ENCODE measurements around the gene ZBTB5. TPM values are rescaled to one million over a fixed set of nuclear protein-coding genes. Genes with fewer than 3 reads are reported as not detected.

ZBTB5 gene
- polyA plus RNA-seq, 6 donors from 2014 or later = 1.1 to 2.8 (median 1.8) TPM

GRCh38 chr9:37503736-37504135 is 38.5 kb upstream of the ZBTB5 start:
- no peak for ATAC-seq (ENCODE audit: low read depth in 2 of 2)
- no peaks in the 10 kb centered on the region for H3K9me3 Mint-ChIP-seq
- no peak for DNase-seq
- H3K36me3 Mint-ChIP-seq = peaks cover 21 to 23% of the 10 kb centered on the region in 2 donors
- peaks cover 0 to 9% (median 5%) of the 10 kb centered on the region in 3 donors for H3K4me1 Mint-ChIP-seq
- peak overlapping the region in 2 of 6 donors; percentile 72 to 77 for H3K27ac Mint-ChIP-seq
- H3K27me3 Mint-ChIP-seq = no peaks in the 10 kb centered on the region
- no peak overlapping the region for H3K4me3 Mint-ChIP-seq

- peaks cover 0 to under 1% (median 0%) of the 10 kb centered on the region in 3 donors for H3K4me1 Mint-ChIP-seq
- peak overlapping the region in 3 of 6 donors; percentile 56 to 72 (median 72) for H3K27ac Mint-ChIP-seq
- H3K36me3 Mint-ChIP-seq = peaks cover 21 to 23% of the 10 kb centered on the region in 2 donors
- no peak overlapping the region for H3K4me3 Mint-ChIP-seq
- no peak for DNase-seq
- ATAC-seq (ENCODE audit: low read depth in 2 of 2) = no peak
- no peaks in the 10 kb centered on the region for H3K27me3 Mint-ChIP-seq
- no peaks in the 10 kb centered on the region for H3K9me3 Mint-ChIP-seq
These were observed 36.8 kb upstream of the ZBTB5 start for GRCh38 chr9:37501957-37502596.

DNA sequence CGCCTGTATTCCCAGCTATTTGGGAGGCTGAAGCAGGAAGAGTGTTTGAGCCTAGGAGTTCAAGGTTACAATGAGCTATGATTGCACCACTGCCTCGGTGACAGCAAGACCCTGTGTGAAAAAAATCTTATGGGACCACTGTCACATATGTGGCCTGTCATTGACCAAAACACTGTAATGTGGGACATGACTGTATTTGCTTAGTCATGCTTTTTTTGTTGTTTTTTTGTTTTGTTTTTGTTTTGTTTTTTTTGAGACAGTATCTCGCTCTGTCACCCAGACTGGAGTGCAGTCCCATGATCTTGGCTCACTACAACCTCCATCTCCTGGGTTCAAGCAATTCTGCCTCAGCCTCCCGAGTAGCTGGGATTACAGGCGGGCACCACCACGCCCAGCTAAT is 34.0 kb upstream of the ZBTB5 start:
- ATAC-seq (ENCODE audit: low read depth in 2 of 2) (no peak), DNase-seq (no peak)
- H3K36me3 Mint-ChIP-seq = peaks cover 33 to 38% of the 10 kb centered on the region in 2 donors
- H3K4me3 Mint-ChIP-seq = no peak overlapping the region
- H3K4me1 Mint-ChIP-seq = no peaks in the 10 kb centered on the region
- H3K27me3 Mint-ChIP-seq = no peaks in the 10 kb centered on the region
- no peak overlapping the region for H3K27ac Mint-ChIP-seq
- no peaks in the 10 kb centered on the region for H3K9me3 Mint-ChIP-seq

GRCh38 chr9:37498457-37498856 is 33.2 kb upstream of the ZBTB5 start:
- no peak for DNase-seq
- H3K27me3 Mint-ChIP-seq = no peaks in the 10 kb centered on the region
- H3K4me1 Mint-ChIP-seq = no peaks in the 10 kb centered on the region
- H3K9me3 Mint-ChIP-seq = no peaks in the 10 kb centered on the region
- H3K27ac Mint-ChIP-seq = no peak overlapping the region
- H3K4me3 Mint-ChIP-seq = no peak overlapping the region
- H3K36me3 Mint-ChIP-seq = peaks cover 26 to 37% of the 10 kb centered on the region in 2 donors
- ATAC-seq (ENCODE audit: low read depth in 2 of 2) = no peak

DNA sequence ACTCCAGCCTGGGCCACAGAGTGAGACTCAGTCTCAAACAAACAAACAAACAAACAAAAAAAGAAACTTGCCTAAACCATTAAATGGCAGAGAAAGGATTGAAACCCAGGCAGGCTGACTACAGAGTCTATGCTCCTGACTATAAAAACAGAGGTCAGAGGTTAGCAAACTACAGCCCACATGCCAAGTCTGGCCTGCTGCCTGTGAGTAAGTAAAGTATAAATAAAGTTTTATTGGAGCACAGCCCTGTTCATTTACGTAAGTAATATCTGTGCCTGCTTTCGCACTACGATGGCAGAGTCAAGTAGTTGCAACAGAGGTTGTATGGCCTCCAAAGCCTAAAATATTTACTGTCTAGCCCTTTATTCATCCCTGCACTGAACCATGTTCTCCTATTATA is 32.1 kb upstream of the ZBTB5 start:
- no peaks in the 10 kb centered on the region for H3K4me1 Mint-ChIP-seq
- H3K4me3 Mint-ChIP-seq = no peak overlapping the region
- no peaks in the 10 kb centered on the region for H3K27me3 Mint-ChIP-seq
- no peak overlapping the region for H3K27ac Mint-ChIP-seq
- ATAC-seq (ENCODE audit: low read depth in 2 of 2) (no peak), DNase-seq (no peak)
- H3K9me3 Mint-ChIP-seq = no peaks in the 10 kb centered on the region
- H3K36me3 Mint-ChIP-seq = peaks cover 20 to 39% of the 10 kb centered on the region in 2 donors

GRCh38 chr9:37496020-37496419 is 30.8 kb upstream of the ZBTB5 start:
- no peaks in the 10 kb centered on the region for H3K9me3 Mint-ChIP-seq
- no peak overlapping the region for H3K4me3 Mint-ChIP-seq
- no peaks in the 10 kb centered on the region for H3K27me3 Mint-ChIP-seq
- ATAC-seq (ENCODE audit: low read depth in 2 of 2) (no peak), DNase-seq (no peak)
- H3K4me1 Mint-ChIP-seq = no peaks in the 10 kb centered on the region
- peaks cover 12 to 29% of the 10 kb centered on the region in 2 donors for H3K36me3 Mint-ChIP-seq
- peak overlapping the region in 2 of 6 donors; percentile 22 to 54 for H3K27ac Mint-ChIP-seq

GRCh38 chr9:37495571-37495970 is 30.3 kb upstream of the ZBTB5 start:
- Mint-ChIP-seq H3K27ac (peak overlapping the region in 2 of 6 donors; percentile 22 to 54), H3K36me3 (peaks cover 13 to 32% of the 10 kb centered on the region in 2 donors), H3K9me3 (no peaks in the 10 kb centered on the region), H3K27me3 (no peaks in the 10 kb centered on the region), H3K4me1 (peaks cover 0 to 2% (median 0%) of the 10 kb centered on the region in 3 donors), H3K4me3 (no peak overlapping the region)
- ATAC-seq (ENCODE audit: low read depth in 2 of 2) (no peak), DNase-seq (no peak)

DNA sequence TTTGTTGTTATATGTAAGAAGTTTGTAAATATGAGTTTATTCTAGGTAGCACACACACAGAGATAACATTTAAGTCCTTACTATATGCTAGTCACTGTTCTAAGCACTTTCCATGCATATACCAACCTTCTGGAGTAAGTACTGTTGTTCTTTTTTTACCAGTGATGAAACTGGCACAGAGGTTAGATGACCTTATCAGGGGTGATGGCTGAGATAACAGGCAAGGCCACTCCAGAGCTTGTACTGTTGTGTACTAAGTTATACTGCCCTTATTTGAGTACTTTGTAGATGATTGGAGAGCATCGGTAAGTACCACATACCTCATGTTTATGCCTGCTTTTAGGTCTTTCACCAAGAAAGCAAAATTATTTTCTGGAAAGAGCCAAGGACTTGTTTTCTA is 26.7 kb upstream of the ZBTB5 start:
- no peak overlapping the region for H3K27ac Mint-ChIP-seq
- peaks cover 19 to 37% of the 10 kb centered on the region in 2 donors for H3K36me3 Mint-ChIP-seq
- H3K27me3 Mint-ChIP-seq = no peaks in the 10 kb centered on the region
- H3K4me3 Mint-ChIP-seq = no peak overlapping the region
- ATAC-seq (ENCODE audit: low read depth in 2 of 2) = no peak
- H3K9me3 Mint-ChIP-seq = no peaks in the 10 kb centered on the region
- peaks cover 5 to 23% (median 18%) of the 10 kb centered on the region in 3 donors for H3K4me1 Mint-ChIP-seq
- DNase-seq = no peak

DNA sequence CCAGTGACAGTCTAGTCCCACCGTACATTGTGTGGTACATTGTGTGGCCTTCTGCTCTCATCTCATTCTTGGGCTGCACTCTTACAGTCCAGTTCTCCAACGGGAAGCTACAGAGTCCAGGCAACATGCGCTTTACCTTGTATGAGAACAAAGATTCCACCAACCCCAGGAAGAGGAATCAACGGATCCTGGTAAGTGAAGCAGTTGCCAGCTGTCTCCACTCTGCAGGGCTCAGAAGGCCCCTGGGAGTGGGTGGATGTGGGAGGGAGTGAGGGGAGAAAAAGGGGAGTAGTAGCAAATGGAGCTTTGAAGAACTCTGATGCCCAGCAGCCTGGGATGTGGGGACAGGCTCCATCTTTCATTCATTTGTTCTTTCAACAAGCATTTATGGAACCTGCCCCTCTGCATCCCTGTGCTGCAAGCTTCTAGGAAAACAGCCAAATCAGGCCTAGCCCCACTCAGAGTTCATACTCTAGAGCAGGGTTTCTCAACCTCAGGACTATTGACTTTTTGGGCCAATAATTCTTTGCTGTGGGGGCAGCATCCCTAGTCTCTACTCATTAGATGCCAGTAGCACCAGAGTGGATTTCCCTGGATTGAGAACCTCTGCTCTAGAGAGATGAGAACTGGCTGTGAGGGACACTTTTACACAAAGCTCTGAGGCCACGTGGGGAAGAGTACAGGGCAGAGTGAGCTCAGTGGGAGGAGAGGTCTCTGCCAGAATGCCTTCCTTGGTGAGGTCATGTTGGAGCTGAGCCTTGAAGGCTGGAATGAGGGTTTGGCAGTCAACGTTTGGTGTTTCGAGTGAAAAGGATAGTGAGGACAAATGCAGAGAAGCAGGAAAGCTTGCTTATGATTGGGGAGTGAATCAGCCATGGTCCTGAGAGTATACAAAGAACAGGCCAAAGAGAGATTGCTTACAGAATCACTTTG is 21.6 kb upstream of the ZBTB5 start:
- ATAC-seq (ENCODE audit: low read depth in 2 of 2) = no peak
- Mint-ChIP-seq H3K27me3 (peaks cover 0 to 4% (median 2%) of the 10 kb centered on the region in 3 donors), H3K27ac (peak overlapping the region in 5 of 6 donors; percentile 92 to 94 (median 93)), H3K4me1 (peaks cover 18 to 45% (median 41%) of the 10 kb centered on the region in 3 donors), H3K9me3 (no peaks in the 10 kb centered on the region), H3K36me3 (peaks cover 8% of the 10 kb centered on the region in 2 donors), H3K4me3 (peak overlapping the region; percentile 92 to 99 (median 95))
- DNase-seq = no peak

- Mint-ChIP-seq H3K36me3 (peaks cover 8% of the 10 kb centered on the region in 2 donors), H3K27ac (peak overlapping the region; percentile 44 to 94 (median 93)), H3K27me3 (peaks cover 0 to 10% (median 9%) of the 10 kb centered on the region in 3 donors), H3K9me3 (no peaks in the 10 kb centered on the region), H3K4me3 (peak overlapping the region; percentile 92 to 99 (median 95)), H3K4me1 (peaks cover 24 to 45% (median 41%) of the 10 kb centered on the region in 3 donors)
- ATAC-seq (ENCODE audit: low read depth in 2 of 2) (no peak), DNase-seq (no peak)
These were observed 21.0 kb upstream of the ZBTB5 start for GRCh38 chr9:37486256-37486615.

DNA sequence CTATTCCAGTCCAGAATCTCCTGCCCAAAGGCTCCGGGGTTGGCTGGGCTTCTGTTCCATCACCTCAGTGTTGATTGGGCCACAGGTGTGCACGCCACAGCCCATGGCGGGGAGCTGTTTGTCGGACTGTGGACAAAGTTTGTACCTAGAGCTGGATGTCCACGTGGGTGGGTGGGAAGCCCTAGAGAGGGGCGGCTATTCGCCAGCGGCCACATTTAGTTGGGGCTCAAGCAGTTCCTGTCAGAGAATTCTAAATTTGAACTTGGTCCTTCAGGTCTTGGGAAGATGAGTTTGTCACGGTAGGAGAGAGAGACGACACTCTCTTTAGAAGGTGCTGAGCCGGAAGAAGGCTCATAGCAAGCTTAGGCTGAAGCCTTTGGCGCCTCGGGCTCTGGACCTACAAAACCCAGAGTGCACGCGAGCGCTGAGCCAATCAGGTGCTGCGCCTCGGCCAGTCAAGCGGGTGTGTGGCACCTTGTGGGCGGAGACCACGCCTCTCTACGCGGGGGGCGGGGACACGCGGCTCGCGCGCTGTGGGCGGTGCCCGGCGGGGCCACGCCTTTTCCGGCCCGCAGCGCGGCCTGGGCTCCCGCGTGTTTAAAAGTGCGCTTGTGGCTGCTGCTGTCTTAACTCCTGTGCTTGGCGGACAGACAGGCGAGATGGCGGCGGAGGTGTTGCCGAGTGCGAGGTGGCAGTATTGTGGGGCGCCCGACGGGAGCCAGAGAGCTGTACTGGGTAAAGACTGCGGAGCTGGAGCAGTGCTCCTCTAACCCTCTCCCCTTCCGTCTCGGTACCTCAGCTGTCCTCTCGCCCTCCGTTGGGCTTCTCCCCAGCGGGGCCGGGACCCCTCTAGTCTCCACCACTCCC is 20.4 kb upstream of the ZBTB5 start, which contains the start of gene POLR1E:
Gene POLR1E, plus strand, starts transcription at position 560 of the 867 bp plus-strand sequence. Its CDS starts 100 bp downstream, at position 660.
- H3K27me3 Mint-ChIP-seq = peaks cover 0 to 12% (median 9%) of the 10 kb centered on the region in 3 donors
- ATAC-seq (ENCODE audit: low read depth in 2 of 2) (peak; percentile 97), DNase-seq (peak; percentile 97)
- H3K9me3 Mint-ChIP-seq = no peaks in the 10 kb centered on the region
- peaks cover 24 to 43% (median 41%) of the 10 kb centered on the region in 3 donors for H3K4me1 Mint-ChIP-seq
- peak within 1 kb of the TSS; percentile 66 to 96 (median 93) for H3K27ac Mint-ChIP-seq
- peaks cover 6 to 7% of the 10 kb centered on the region in 2 donors for H3K36me3 Mint-ChIP-seq
- peak within 1 kb of the TSS; percentile 92 to 99 (median 95) for H3K4me3 Mint-ChIP-seq

- Mint-ChIP-seq H3K9me3 (no peaks in the 10 kb centered on the region), H3K27me3 (peaks cover 0 to 15% (median 12%) of the 10 kb centered on the region in 3 donors), H3K36me3 (no peaks in the 10 kb centered on the region), H3K4me1 (peaks cover 20 to 26% (median 25%) of the 10 kb centered on the region in 3 donors), H3K4me3 (no peak overlapping the region), H3K27ac (no peak overlapping the region)
- no peak for ATAC-seq (ENCODE audit: low read depth in 2 of 2)
- no peak for DNase-seq
These were observed 15.5 kb upstream of the ZBTB5 start for GRCh38 chr9:37480759-37481158.

Data from naive B cell (primary cell).